Mucosa of rectum (tissue), 2 donors: ENCODE results near the gene KRTAP19-4.
"Not testable (repeated sequence)": the region's sequence is repeated elsewhere in the genome, so short reads cannot be mapped to it uniquely, and the experiment has no call there.

Experiments
- H3K27ac ChIP-seq, 2 donors: one replicate each; pipeline ENCODE4 v1.7.0; 2013; ENCODE audit warnings: inconsistent platforms in 2 of 2, low read depth in 2 of 2, low read length in 2 of 2
- H3K27me3 ChIP-seq, 2 donors: one replicate each; pipeline ENCODE4 v1.7.0; 2013; ENCODE audit warnings: low read length in 2 of 2; ENCODE audit not compliant: control insufficient read depth in 2 of 2, insufficient read depth in 2 of 2
- H3K36me3 ChIP-seq, 2 donors: one replicate each; pipeline ENCODE4 v1.7.0; 2013; ENCODE audit warnings: low read length in 2 of 2; ENCODE audit not compliant: control insufficient read depth in 2 of 2, insufficient read depth in 2 of 2
- H3K4me1 ChIP-seq, 2 donors: one replicate each; pipeline ENCODE4 v1.7.0; 2013; ENCODE audit warnings: low read length in 2 of 2, mild to moderate bottlenecking in 1 of 2; ENCODE audit not compliant: control insufficient read depth in 2 of 2, insufficient read depth in 2 of 2
- H3K4me3 ChIP-seq, 2 donors: one replicate each; pipeline ENCODE4 v1.7.0; 2013; ENCODE audit warnings: low read length in 2 of 2
- H3K9ac ChIP-seq, 2 donors: one replicate each; pipeline ENCODE4 v1.7.0; 2013; ENCODE audit warnings: low read length in 2 of 2, low read depth in 1 of 2, mild to moderate bottlenecking in 1 of 2
- H3K9me3 ChIP-seq, 2 donors: one replicate each; pipeline ENCODE4 v1.7.0; 2013; ENCODE audit warnings: low read length in 2 of 2; ENCODE audit not compliant: control insufficient read depth in 2 of 2
- donor health status: healthy.
- donor health status: Normal muscosa, but diverticular disease.

The KRTAP19-4 gene, protein sequence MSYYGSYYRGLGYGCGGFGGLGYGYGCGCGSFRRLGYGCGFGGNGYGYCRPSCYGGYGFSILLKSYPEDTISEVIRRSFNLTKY

DNA sequence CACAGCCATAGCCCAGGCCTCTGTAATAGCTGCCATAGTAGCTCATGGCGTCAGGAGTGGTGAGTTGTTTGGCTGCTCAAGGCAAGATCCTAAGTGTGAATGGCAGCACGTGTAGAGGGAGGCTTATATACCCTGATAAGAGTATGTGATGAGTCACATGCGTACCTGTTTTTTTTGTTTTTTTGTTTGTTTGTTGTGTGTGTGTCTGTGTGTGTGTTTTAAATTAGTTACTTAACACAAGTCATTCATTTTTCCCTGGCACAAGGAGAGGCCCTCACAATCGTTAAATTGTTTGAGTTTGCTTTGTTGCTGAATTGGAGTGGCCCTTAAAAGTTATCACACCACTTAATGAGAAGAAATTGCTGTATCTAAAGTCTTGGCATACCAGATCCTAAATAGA is at the start of gene KRTAP19-4:
TSS of gene KRTAP19-4 (minus strand) at position 101 of the 400 bp plus-strand sequence. CDS start at position 46, 55 bp downstream.
- H3K27ac ChIP-seq = no peak within 1 kb of the TSS
- no peak within 1 kb of the TSS for H3K9ac ChIP-seq
- no peaks in the 10 kb centered on the region for H3K36me3 ChIP-seq
- H3K4me3 ChIP-seq = no peak within 1 kb of the TSS
- H3K27me3 ChIP-seq = no peaks in the 10 kb centered on the region
- H3K4me1 ChIP-seq = no peaks in the 10 kb centered on the region
- peaks cover 0 to 3% of the 10 kb centered on the region in 2 donors for H3K9me3 ChIP-seq

GRCh38 chr21:30541764-30542163 is 44.8 kb upstream of the KRTAP19-4 start, which contains the start of gene KRTAP19-6:
TSS of gene KRTAP19-6 (minus strand) at chr21:30541864. CDS start at chr21:30541833, 31 bp downstream.
- Histone ChIP-seq H3K27me3 (no peaks in the 10 kb centered on the region), H3K4me1 (no peaks in the 10 kb centered on the region), H3K27ac (no peak within 1 kb of the TSS), H3K36me3 (no peaks in the 10 kb centered on the region), H3K4me3 (no peak within 1 kb of the TSS), H3K9me3 (no peaks in the 10 kb centered on the region), H3K9ac (no peak within 1 kb of the TSS)

DNA sequence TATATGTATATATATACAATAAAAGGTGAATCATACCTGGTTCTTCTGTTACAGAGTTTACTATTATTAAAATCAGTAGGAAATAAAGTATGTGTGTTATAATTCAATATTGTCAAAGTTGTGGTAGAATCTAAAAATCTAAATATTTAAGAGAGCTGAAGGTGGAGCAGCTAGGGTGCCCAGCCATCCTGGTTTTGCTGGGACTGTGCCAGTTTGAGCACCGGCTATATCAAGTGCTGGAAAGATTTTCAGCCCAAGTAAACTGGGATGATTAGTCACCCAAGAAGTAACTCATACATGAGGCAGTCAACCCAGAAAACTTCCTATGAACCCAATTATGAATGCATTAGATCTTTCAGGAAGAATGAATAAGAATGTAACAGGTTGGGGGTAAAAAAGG is 21.9 kb upstream of the KRTAP19-4 start:
- Histone ChIP-seq H3K4me1 (no peaks in the 10 kb centered on the region), H3K9me3 (no peaks in the 10 kb centered on the region), H3K9ac (no peak overlapping the region), H3K4me3 (no peak overlapping the region), H3K27ac (no peak overlapping the region), H3K36me3 (no peaks in the 10 kb centered on the region), H3K27me3 (no peaks in the 10 kb centered on the region)

DNA sequence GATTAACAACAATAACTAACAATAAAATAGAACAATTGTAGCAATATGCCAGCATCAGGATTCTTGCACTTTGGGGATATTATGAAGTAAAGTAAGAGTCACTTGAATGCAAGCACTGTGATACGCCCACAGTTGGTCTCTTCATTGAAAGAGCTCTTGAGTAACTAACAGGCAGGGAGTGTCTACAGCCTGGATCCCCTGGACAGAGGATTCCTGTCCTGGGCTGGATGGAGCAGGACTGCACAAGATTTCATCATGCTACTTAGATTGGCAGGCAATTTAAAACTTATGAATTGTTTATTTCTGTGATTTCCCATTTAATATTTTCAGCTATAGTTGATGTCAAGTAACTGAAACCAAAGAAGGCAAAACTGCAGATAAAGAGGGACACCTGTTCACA is 18.7 kb upstream of the KRTAP19-4 start:
- no peak overlapping the region for H3K27ac ChIP-seq
- no peak overlapping the region for H3K4me3 ChIP-seq
- H3K9me3 ChIP-seq = no peaks in the 10 kb centered on the region
- H3K27me3 ChIP-seq = no peaks in the 10 kb centered on the region
- no peak overlapping the region for H3K9ac ChIP-seq
- no peaks in the 10 kb centered on the region for H3K4me1 ChIP-seq
- no peaks in the 10 kb centered on the region for H3K36me3 ChIP-seq

- not testable (repeated sequence) for H3K9me3 ChIP-seq, H3K4me3 ChIP-seq, H3K27ac ChIP-seq, H3K4me1 ChIP-seq, H3K36me3 ChIP-seq, H3K27me3 ChIP-seq, H3K9ac ChIP-seq
These were observed 8.7 kb upstream of the KRTAP19-4 start for GRCh38 chr21:30505621-30506205.

GRCh38 chr21:30502041-30502440 is 5.1 kb upstream of the KRTAP19-4 start, which contains the start of gene KRTAP19-5:
TSS of gene KRTAP19-5 (minus strand) at chr21:30502141. CDS start at chr21:30502090, 51 bp downstream.
- no peak within 1 kb of the TSS for H3K4me3 ChIP-seq
- H3K9me3 ChIP-seq = no peaks in the 10 kb centered on the region
- no peaks in the 10 kb centered on the region for H3K4me1 ChIP-seq

DNA sequence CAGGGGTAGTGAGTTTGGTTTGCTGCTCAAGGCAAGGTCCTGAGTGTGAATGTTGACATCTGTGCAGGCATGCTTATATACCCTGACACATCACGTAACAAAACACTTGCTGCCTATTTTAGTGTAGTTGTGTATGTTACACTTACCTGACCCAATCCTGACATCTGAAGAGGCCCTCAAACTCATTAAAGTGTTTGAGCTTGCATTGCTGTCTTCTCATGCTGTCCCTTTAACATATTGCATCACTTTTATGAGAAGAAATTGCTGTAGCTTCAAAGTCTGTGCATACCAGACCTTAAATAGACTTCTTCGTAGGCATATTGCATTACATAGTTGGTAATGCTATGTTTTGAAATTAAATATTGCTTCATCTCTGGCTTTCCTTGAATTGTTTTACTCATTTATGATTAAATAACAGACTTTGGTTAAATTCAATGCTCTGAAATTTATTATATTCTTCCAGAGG is 5.0 kb downstream of the KRTAP19-4 start, which contains the start of gene KRTAP19-3:
TSS of gene KRTAP19-3 (minus strand) at position 51 of the 466 bp plus-strand sequence. CDS start 56 bp downstream, outside the sequence.
- H3K9ac ChIP-seq = no peak within 1 kb of the TSS
- no peaks in the 10 kb centered on the region for H3K27me3 ChIP-seq
- H3K4me3 ChIP-seq = no peak within 1 kb of the TSS
- H3K27ac ChIP-seq = no peak within 1 kb of the TSS
- peaks cover 0 to 5% of the 10 kb centered on the region in 2 donors for H3K9me3 ChIP-seq
- no peaks in the 10 kb centered on the region for H3K4me1 ChIP-seq
- no peaks in the 10 kb centered on the region for H3K36me3 ChIP-seq

More at GRCh38 chr21:30502041-30502440, 5.1 kb upstream of the KRTAP19-4 start, which contains the start of gene KRTAP19-5:
- H3K9ac ChIP-seq = no peak within 1 kb of the TSS
- H3K27ac ChIP-seq = no peak within 1 kb of the TSS
- H3K27me3 ChIP-seq = no peaks in the 10 kb centered on the region
- H3K36me3 ChIP-seq = no peaks in the 10 kb centered on the region

DNA sequence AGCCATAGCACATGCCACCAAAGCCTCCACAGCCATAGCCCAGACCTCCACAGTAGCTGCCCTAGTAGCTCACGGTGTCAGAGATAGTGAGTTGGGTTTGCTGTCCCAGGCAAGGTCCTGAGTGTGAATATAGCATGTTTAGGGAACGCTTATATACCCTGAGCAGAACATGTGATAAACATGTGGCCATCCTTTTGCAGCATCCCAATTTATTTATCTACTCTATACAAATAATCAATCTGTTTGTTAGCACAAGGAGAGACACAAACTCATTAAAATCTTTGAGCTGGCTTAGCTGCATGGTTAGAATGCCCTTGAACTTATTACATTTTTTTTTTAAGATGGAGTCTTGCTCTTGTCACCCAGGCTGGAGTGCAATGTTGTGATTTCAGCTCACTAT is 9.6 kb downstream of the KRTAP19-4 start, which contains the start of gene KRTAP19-2:
TSS of gene KRTAP19-2 (minus strand) at position 101 of the 400 bp plus-strand sequence. CDS start at position 13, 88 bp downstream.
- H3K36me3 ChIP-seq = no peaks in the 10 kb centered on the region
- H3K27me3 ChIP-seq = no peaks in the 10 kb centered on the region
- peaks cover under 1 to 5% of the 10 kb centered on the region in 2 donors for H3K9me3 ChIP-seq
- H3K27ac ChIP-seq = no peak within 1 kb of the TSS
- H3K9ac ChIP-seq = no peak within 1 kb of the TSS
- no peak within 1 kb of the TSS for H3K4me3 ChIP-seq
- no peaks in the 10 kb centered on the region for H3K4me1 ChIP-seq

DNA sequence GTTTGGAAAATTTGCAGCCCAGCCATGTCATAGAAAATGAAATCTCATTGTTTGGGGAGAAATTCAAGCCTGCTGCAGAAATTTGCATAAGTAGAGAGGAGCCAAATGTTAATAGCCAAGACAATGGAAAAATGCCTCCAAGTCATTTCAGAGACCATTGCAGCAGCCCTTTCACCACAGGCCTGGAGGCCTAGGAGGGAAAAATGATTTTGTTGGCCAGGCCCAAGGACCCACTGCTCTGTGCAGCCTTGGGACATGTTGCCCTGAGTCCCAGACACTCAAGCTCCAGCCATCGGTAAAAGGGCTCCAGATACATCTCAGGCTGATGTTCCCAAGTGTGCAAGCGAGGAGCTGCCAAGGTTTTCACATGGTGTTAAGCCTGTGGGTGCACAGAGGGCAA is 10.8 kb downstream of the KRTAP19-4 start:
- H3K4me3 ChIP-seq = no peak overlapping the region
- H3K9ac ChIP-seq = no peak overlapping the region
- no peaks in the 10 kb centered on the region for H3K27me3 ChIP-seq
- H3K27ac ChIP-seq = no peak overlapping the region
- peaks cover 3 to 5% of the 10 kb centered on the region in 2 donors for H3K9me3 ChIP-seq
- no peaks in the 10 kb centered on the region for H3K36me3 ChIP-seq
- H3K4me1 ChIP-seq = no peaks in the 10 kb centered on the region

DNA sequence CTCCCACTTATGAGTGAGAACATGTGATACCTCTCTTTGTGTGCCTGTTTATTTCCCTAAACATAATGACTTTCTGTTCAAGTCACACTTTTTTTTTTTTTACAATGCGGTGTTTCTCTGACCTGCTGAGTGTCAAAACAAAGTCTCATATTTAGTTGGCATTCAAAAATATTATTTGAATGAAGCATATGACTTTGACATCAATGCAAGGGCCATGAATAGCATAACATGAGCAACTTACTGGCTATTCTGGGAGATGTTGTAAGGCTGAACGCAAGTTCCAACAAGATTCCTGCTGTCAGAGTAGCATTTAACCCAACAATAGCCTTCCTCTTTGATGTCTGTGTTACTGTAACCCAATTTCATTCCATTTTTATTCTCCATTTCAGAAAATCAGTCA is 14.8 kb downstream of the KRTAP19-4 start:
- Histone ChIP-seq H3K4me1 (no peaks in the 10 kb centered on the region), H3K27ac (no peak overlapping the region), H3K9ac (no peak overlapping the region), H3K27me3 (no peaks in the 10 kb centered on the region), H3K36me3 (no peaks in the 10 kb centered on the region), H3K4me3 (no peak overlapping the region), H3K9me3 (peaks cover 3 to 8% of the 10 kb centered on the region in 2 donors)
